ENCODE data around the gene SERPINB12. TPM values are rescaled to one million over a fixed set of nuclear protein-coding genes. Genes with fewer than 3 reads are reported as not detected.

SERPINB12 gene
- total and polyA plus RNA-seq, 8 donors = not detected

DNA sequence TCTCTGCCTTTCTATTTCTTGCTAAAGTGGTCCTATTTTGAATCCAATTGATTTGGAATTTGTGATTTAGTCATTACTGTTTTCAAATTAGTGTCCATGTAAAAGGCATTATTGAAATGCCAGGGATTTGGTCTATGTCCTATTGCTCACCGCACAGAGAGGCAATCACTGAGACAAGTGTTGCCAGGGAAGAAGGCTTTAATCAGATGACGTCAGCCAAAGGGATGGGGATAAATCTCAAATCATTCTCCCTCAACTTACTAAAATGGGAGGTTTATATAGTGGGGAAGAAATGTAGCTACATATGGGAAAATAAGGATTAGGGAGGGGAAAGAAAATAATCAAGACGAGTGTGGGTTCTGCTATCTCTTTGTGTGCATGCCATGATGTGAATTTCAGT, 9.6 kb downstream of the SERPINB12 start:
- no peaks in the 10 kb centered on the region for H3K9me3 ChIP-seq
- intact Hi-C loops (cut with DNase I; ENCODE audit: low total_unique reads) = no loop called here
- 60 to 85% (median 80%) methylated on average over 3 of the region's 3 CpGs for WGBS, 5 donors
- H3K4me3 ChIP-seq = no peak overlapping the region
- TF ChIP-seq POLR2A (IDR thresholded peaks at IDR 0.05) = no peak
- no peak for TF ChIP-seq CTCF (IDR thresholded peaks at IDR 0.05)
- no peak for TF ChIP-seq POLR2AphosphoS5 (IDR thresholded peaks at IDR 0.05)
- no peak for TF ChIP-seq EP300 (IDR thresholded peaks at IDR 0.05)
- H3K4me1 ChIP-seq = peaks cover 0 to 9% (median 4%) of the 10 kb centered on the region in 4 donors
- no peak for DNase-seq
- H3K27ac ChIP-seq = no peak overlapping the region
- no peaks in the 10 kb centered on the region for H3K36me3 ChIP-seq
- H3K27me3 ChIP-seq = no peaks in the 10 kb centered on the region

GRCh38 chr18:63552581-63552980, 10.4 kb downstream of the SERPINB12 start:
- Histone ChIP-seq H3K4me3 (no peak overlapping the region), H3K4me1 (peaks cover 0 to 9% (median 4%) of the 10 kb centered on the region in 4 donors), H3K27ac (no peak overlapping the region), H3K9me3 (no peaks in the 10 kb centered on the region), H3K36me3 (no peaks in the 10 kb centered on the region), H3K27me3 (no peaks in the 10 kb centered on the region)
- intact Hi-C loops (cut with DNase I; ENCODE audit: low total_unique reads) = no loop called here
- no peak for DNase-seq
- 91 to 97% (median 93%) methylated on average over 2 of the region's 2 CpGs for WGBS, 5 donors
- TF ChIP-seq POLR2AphosphoS5 (IDR thresholded peaks at IDR 0.05) = no peak
- TF ChIP-seq EP300 (IDR thresholded peaks at IDR 0.05) = no peak
- TF ChIP-seq CTCF (IDR thresholded peaks at IDR 0.05) = no peak
- TF ChIP-seq POLR2A (IDR thresholded peaks at IDR 0.05) = no peak

GRCh38 chr18:63553081-63553480, 10.9 kb downstream of the SERPINB12 start:
- H3K27ac ChIP-seq = no peak overlapping the region
- no peaks in the 10 kb centered on the region for H3K36me3 ChIP-seq
- WGBS, 5 donors = 0 to 38% (median 12%) methylated on average over 1 of the region's 1 CpG
- intact Hi-C loops (cut with DNase I; ENCODE audit: low total_unique reads) = no loop called here
- H3K27me3 ChIP-seq = no peaks in the 10 kb centered on the region
- H3K4me1 ChIP-seq = peaks cover 0 to 9% (median 4%) of the 10 kb centered on the region in 4 donors
- no peak overlapping the region for H3K4me3 ChIP-seq
- TF ChIP-seq POLR2AphosphoS5 (IDR thresholded peaks at IDR 0.05) (no peak), EP300 (IDR thresholded peaks at IDR 0.05) (no peak), CTCF (IDR thresholded peaks at IDR 0.05) (no peak)
- H3K9me3 ChIP-seq = no peaks in the 10 kb centered on the region
- DNase-seq = peak in 1 of 2 donors; percentile 37

- no peaks in the 10 kb centered on the region for H3K36me3 ChIP-seq
- WGBS, 5 donors = 73 to 88% (median 83%) methylated on average over 9 of the region's 9 CpGs
- no peaks in the 10 kb centered on the region for H3K4me1 ChIP-seq
- no peaks in the 10 kb centered on the region for H3K9me3 ChIP-seq
- TF ChIP-seq EP300 (IDR thresholded peaks at IDR 0.05) (no peak), POLR2A (IDR thresholded peaks at IDR 0.05) (no peak), POLR2AphosphoS5 (IDR thresholded peaks at IDR 0.05) (no peak), CTCF (IDR thresholded peaks at IDR 0.05) (no peak)
- H3K27ac ChIP-seq = no peak overlapping the region
- intact Hi-C loops (cut with DNase I; ENCODE audit: low total_unique reads) = no loop called here
- H3K27me3 ChIP-seq = no peaks in the 10 kb centered on the region
- no peak for DNase-seq
- H3K4me3 ChIP-seq = no peak overlapping the region
These were observed 17.7 kb downstream of the SERPINB12 start for GRCh38 chr18:63559567-63560491.

All from stomach (tissue), 9 donors.